Breast epithelium (tissue), 4 donors: ENCODE data around the gene SLC2A4. TPM values are rescaled to one million over a fixed set of nuclear protein-coding genes. Genes with fewer than 3 reads are reported as not detected.

Experiments
- DNase-seq, 2 donors: peaks; one replicate each; pipeline ENCODE4 v3.0.0-alpha.2; 2019; ENCODE audit warnings: low spot score in 2 of 2
- H3K27ac ChIP-seq, 2 donors: fragments of 200-600 bp; sonication (generic) in 1 of 2; one replicate each; pipeline ENCODE4 v1.5.1; 2016 to 2019; ENCODE audit warnings: mild to moderate bottlenecking in 1 of 2
- H3K27me3 ChIP-seq, 2 donors: fragments of 200-600 bp; sonication (generic) in 1 of 2; one replicate each; pipeline versions ENCODE4 v1.5.1 to v1.6.0; 2017 to 2019; ENCODE audit warnings: control low read depth in 1 of 2, mild to moderate bottlenecking in 1 of 2
- H3K36me3 ChIP-seq: fragments of 200-600 bp; one replicate; pipeline ENCODE4 v1.5.1; 2019
- H3K4me1 ChIP-seq, 2 donors: fragments of 200-600 bp; sonication (generic); one replicate each; pipeline ENCODE4 v1.5.1; 2016 to 2019; ENCODE audit warnings: control low read depth in 1 of 2
- H3K4me3 ChIP-seq, 3 donors: fragments of 200-600 bp; sonication (generic); 1 replicate in 2 of 3; 2 replicates in 1 of 3; pipeline ENCODE4 v1.5.1; 2016 to 2019; ENCODE audit warnings: mild to moderate bottlenecking in 3 of 3, moderate library complexity in 2 of 3
- H3K9me3 ChIP-seq, 2 donors: fragments of 200-600 bp; sonication (generic) in 1 of 2; one replicate each; pipeline ENCODE4 v1.5.1; 2016 to 2019; ENCODE audit warnings: control low read depth in 1 of 2
- CTCF ChIP-seq, 3 donors: fragments of 450-650 bp; IDR thresholded peaks; one replicate each; pipeline ENCODE4 v1.5.1; 2016 to 2017; ENCODE audit warnings: antibody characterized with exemption in 3 of 3, mild to moderate bottlenecking in 3 of 3, moderate library complexity in 3 of 3
- POLR2A ChIP-seq: fragments of 450-650 bp; IDR thresholded peaks from one replicate; pipeline ENCODE4 v1.6.1; 2016; ENCODE audit warnings: antibody characterized with exemption, mild to moderate bottlenecking, moderate library complexity
- POLR2AphosphoS5 ChIP-seq, 3 donors: sonication (generic); formaldehyde crosslinking; IDR thresholded peaks; one replicate each; pipeline ENCODE4 v1.6.1; 2017; ENCODE audit warnings: antibody characterized with exemption in 3 of 3
- intact Hi-C: fragments of 100-400 bp; cut with DNase I; formaldehyde crosslinking; loops from one replicate; pipeline ENCODE4 v1.15.1; 2023; ENCODE audit warnings: low total_unique reads
- total RNA-seq, 3 donors: library from RNA; depleted of rRNA; stranded (reverse); fragments of >200 nt; gene quantifications; one replicate each; pipeline ENCODE4 v1.1.0, GENCODE V29; 2016

The SLC2A4 gene
- total RNA-seq, 3 donors from 2014 or later, result 2.6 to 32.5 (median 3.5) TPM

GRCh38 chr17:7289256-7290032 lies 7.9 kb downstream of the SLC2A4 start:
- TF ChIP-seq CTCF (IDR thresholded peaks at IDR 0.05), result no peak
- DNase-seq, result no peak
- H3K4me1 ChIP-seq, result no peaks in the 10 kb centered on the region
- H3K27me3 ChIP-seq, result no peaks in the 10 kb centered on the region
- intact Hi-C loops, result no loop called here
- no peak overlapping the region for H3K4me3 ChIP-seq
- H3K9me3 ChIP-seq, result no peaks in the 10 kb centered on the region
- H3K36me3 ChIP-seq, result no peaks in the 10 kb centered on the region
- no peak overlapping the region for H3K27ac ChIP-seq

- no peak for TF ChIP-seq POLR2A
- no peak for TF ChIP-seq POLR2AphosphoS5 (IDR thresholded peaks at IDR 0.05)
- TF ChIP-seq CTCF (IDR thresholded peaks at IDR 0.05), result no peak
- Histone ChIP-seq H3K36me3 (no peaks in the 10 kb centered on the region), H3K27me3 (no peaks in the 10 kb centered on the region), H3K4me1 (no peaks in the 10 kb centered on the region), H3K27ac (no peak overlapping the region), H3K4me3 (no peak overlapping the region), H3K9me3 (no peaks in the 10 kb centered on the region)
- no peak for DNase-seq
- intact Hi-C loops, result no loop called here
Observed at GRCh38 chr17:7290166-7290565, 8.6 kb downstream of the SLC2A4 start.

- DNase-seq, result no peak
- no peaks in the 10 kb centered on the region for H3K4me1 ChIP-seq
- TF ChIP-seq CTCF (IDR thresholded peaks at IDR 0.05), result no peak
- H3K27ac ChIP-seq, result no peak overlapping the region
- H3K9me3 ChIP-seq, result no peaks in the 10 kb centered on the region
- intact Hi-C loops, result no loop called here
- no peaks in the 10 kb centered on the region for H3K36me3 ChIP-seq
- H3K27me3 ChIP-seq, result no peaks in the 10 kb centered on the region
- H3K4me3 ChIP-seq, result no peak overlapping the region
Observed at GRCh38 chr17:7290685-7291084, 9.2 kb downstream of the SLC2A4 start.

GRCh38 chr17:7292194-7292593 lies 10.7 kb downstream of the SLC2A4 start:
- DNase-seq, result no peak
- H3K9me3 ChIP-seq, result no peaks in the 10 kb centered on the region
- no peaks in the 10 kb centered on the region for H3K36me3 ChIP-seq
- TF ChIP-seq POLR2A (no peak), CTCF (IDR thresholded peaks at IDR 0.05) (no peak)
- intact Hi-C loops, result no loop called here
- no peaks in the 10 kb centered on the region for H3K27me3 ChIP-seq
- peak overlapping the region; percentile 63 to 71 for H3K27ac ChIP-seq
- no peak overlapping the region for H3K4me3 ChIP-seq
- H3K4me1 ChIP-seq, result peaks cover 4% of the 10 kb centered on the region in 2 donors

GRCh38 chr17:7292729-7293128 lies 11.2 kb downstream of the SLC2A4 start:
- intact Hi-C loops, result no loop called here
- Histone ChIP-seq H3K36me3 (no peaks in the 10 kb centered on the region), H3K27me3 (no peaks in the 10 kb centered on the region), H3K27ac (peak overlapping the region; percentile 63 to 71), H3K4me3 (no peak overlapping the region), H3K9me3 (no peaks in the 10 kb centered on the region), H3K4me1 (peaks cover 4% of the 10 kb centered on the region in 2 donors)
- no peak for DNase-seq
- TF ChIP-seq POLR2AphosphoS5 (IDR thresholded peaks at IDR 0.05) (no peak), POLR2A (no peak), CTCF (IDR thresholded peaks at IDR 0.05) (no peak)
